ENCODE data around the gene FUT7. TPM values are rescaled to one million over a fixed set of nuclear protein-coding genes. Genes with fewer than 3 reads are reported as not detected.

FUT7 gene
- total and polyA plus RNA-seq, 2 of the 13 experiments (the other 11 are each of a cell fraction or from before 2014, with no cell fraction given), result 0.05 TPM; not detected in 1

DNA sequence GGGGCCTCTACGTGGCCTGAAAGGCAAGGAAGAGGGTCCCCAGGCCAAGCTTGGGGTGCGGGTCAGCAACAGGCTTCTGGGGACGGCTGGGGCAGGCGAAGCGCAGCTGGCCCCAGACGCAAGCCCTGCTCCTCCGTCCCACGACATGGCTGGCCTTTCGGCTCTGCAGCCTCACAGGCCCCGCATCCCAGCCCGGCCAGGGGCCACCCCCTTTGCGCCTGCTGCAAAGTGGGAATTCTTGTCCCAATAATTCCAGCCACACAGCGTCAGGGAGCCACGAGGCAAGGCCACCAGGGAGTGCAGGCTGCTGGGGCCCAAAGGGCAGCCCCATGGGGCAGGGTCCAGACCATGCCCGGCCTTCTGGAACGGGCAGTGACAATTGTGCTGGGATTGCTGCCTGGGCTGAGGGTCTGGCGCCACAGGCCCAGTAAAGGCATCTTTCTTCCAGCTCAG lies 23.1 kb upstream of the FUT7 start (continued):
- TF ChIP-seq, protein P1, sequence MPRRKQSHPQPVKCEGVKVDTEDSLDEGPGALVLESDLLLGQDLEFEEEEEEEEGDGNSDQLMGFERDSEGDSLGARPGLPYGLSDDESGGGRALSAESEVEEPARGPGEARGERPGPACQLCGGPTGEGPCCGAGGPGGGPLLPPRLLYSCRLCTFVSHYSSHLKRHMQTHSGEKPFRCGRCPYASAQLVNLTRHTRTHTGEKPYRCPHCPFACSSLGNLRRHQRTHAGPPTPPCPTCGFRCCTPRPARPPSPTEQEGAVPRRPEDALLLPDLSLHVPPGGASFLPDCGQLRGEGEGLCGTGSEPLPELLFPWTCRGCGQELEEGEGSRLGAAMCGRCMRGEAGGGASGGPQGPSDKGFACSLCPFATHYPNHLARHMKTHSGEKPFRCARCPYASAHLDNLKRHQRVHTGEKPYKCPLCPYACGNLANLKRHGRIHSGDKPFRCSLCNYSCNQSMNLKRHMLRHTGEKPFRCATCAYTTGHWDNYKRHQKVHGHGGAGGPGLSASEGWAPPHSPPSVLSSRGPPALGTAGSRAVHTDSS (CRISPR knock-in tag; conservative IDR thresholded peaks at IDR 0.05), result no peak
- TF ChIP-seq ZNF251 (CRISPR knock-in tag; IDR thresholded peaks at IDR 0.05) (0 out of 2 replicates have a peak, but pooled peaks have one; percentile 12), GABPA (IDR thresholded peaks at IDR 0.05; ENCODE audit: low read depth, low read length) (no peak), GABPA (CRISPR knock-in tag; IDR thresholded peaks at IDR 0.05; ENCODE audit: low read depth) (no peak), YY1 (IDR thresholded peaks at IDR 0.05; ENCODE audit: insufficient read depth, insufficient replicate concordance, low read depth, low read length) (peak; percentile 55), ONECUT2 (CRISPR knock-in tag; IDR thresholded peaks at IDR 0.05) (no peak), ARHGAP35 (CRISPR knock-in tag; IDR thresholded peaks at IDR 0.05; ENCODE audit: borderline replicate concordance) (no peak), ZNF264 (CRISPR knock-in tag; IDR thresholded peaks at IDR 0.05) (peak; percentile 48; the same call in 1 of the 2 replicates), ZNF138 (CRISPR knock-in tag; IDR thresholded peaks at IDR 0.05; ENCODE audit: low read depth) (no peak), SALL2 (CRISPR knock-in tag; IDR thresholded peaks at IDR 0.05) (no peak), RFXAP (CRISPR knock-in tag; IDR thresholded peaks at IDR 0.05; ENCODE audit: borderline replicate concordance) (peak; percentile 51; the same call in 1 of the 2 replicates), BCL6 (CRISPR knock-in tag; IDR thresholded peaks at IDR 0.05) (no peak), CEBPG (CRISPR knock-in tag; IDR thresholded peaks at IDR 0.05) (no peak), HOXD1 (CRISPR knock-in tag; IDR thresholded peaks at IDR 0.05) (no peak), SCMH1 (CRISPR knock-in tag; IDR thresholded peaks at IDR 0.05; ENCODE audit: borderline replicate concordance) (no peak), ZNF326 (CRISPR knock-in tag; IDR thresholded peaks at IDR 0.05; ENCODE audit: borderline replicate concordance) (no peak), ARID2 (CRISPR knock-in tag; IDR thresholded peaks at IDR 0.05; ENCODE audit: borderline replicate concordance) (peak; percentile 95), POLR2G (IDR thresholded peaks at IDR 0.05; ENCODE audit: low read depth, low read length) (peak; percentile 57; the same call in 1 of the 2 replicates), ZNF143 (CRISPR knock-in tag; IDR thresholded peaks at IDR 0.05) (peak; percentile 29), ZNF550 (CRISPR knock-in tag; IDR thresholded peaks at IDR 0.05; ENCODE audit: borderline replicate concordance) (no peak)
- TF ChIP-seq, protein P2, sequence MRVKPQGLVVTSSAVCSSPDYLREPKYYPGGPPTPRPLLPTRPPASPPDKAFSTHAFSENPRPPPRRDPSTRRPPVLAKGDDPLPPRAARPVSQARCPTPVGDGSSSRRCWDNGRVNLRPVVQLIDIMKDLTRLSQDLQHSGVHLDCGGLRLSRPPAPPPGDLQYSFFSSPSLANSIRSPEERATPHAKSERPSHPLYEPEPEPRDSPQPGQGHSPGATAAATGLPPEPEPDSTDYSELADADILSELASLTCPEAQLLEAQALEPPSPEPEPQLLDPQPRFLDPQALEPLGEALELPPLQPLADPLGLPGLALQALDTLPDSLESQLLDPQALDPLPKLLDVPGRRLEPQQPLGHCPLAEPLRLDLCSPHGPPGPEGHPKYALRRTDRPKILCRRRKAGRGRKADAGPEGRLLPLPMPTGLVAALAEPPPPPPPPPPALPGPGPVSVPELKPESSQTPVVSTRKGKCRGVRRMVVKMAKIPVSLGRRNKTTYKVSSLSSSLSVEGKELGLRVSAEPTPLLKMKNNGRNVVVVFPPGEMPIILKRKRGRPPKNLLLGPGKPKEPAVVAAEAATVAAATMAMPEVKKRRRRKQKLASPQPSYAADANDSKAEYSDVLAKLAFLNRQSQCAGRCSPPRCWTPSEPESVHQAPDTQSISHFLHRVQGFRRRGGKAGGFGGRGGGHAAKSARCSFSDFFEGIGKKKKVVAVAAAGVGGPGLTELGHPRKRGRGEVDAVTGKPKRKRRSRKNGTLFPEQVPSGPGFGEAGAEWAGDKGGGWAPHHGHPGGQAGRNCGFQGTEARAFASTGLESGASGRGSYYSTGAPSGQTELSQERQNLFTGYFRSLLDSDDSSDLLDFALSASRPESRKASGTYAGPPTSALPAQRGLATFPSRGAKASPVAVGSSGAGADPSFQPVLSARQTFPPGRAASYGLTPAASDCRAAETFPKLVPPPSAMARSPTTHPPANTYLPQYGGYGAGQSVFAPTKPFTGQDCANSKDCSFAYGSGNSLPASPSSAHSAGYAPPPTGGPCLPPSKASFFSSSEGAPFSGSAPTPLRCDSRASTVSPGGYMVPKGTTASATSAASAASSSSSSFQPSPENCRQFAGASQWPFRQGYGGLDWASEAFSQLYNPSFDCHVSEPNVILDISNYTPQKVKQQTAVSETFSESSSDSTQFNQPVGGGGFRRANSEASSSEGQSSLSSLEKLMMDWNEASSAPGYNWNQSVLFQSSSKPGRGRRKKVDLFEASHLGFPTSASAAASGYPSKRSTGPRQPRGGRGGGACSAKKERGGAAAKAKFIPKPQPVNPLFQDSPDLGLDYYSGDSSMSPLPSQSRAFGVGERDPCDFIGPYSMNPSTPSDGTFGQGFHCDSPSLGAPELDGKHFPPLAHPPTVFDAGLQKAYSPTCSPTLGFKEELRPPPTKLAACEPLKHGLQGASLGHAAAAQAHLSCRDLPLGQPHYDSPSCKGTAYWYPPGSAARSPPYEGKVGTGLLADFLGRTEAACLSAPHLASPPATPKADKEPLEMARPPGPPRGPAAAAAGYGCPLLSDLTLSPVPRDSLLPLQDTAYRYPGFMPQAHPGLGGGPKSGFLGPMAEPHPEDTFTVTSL (CRISPR knock-in tag; IDR thresholded peaks at IDR 0.05; ENCODE audit: borderline replicate concordance), result no peak
- TF ChIP-seq, protein P3, sequence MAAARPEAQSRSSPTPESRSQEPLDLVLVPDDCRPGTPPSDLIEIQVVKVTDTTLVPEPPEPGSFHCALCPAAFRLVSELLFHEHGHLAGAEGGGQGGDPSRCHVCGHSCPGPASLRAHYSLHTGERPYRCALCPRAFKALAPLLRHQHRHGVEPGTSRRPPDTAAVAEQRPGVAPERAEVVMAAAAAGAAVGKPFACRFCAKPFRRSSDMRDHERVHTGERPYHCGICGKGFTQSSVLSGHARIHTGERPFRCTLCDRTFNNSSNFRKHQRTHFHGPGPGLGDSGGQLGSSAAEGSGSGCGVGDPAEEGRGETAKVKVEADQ (CRISPR knock-in tag; IDR thresholded peaks at IDR 0.05; ENCODE audit: borderline replicate concordance), result no peak
- TF ChIP-seq, protein P4, sequence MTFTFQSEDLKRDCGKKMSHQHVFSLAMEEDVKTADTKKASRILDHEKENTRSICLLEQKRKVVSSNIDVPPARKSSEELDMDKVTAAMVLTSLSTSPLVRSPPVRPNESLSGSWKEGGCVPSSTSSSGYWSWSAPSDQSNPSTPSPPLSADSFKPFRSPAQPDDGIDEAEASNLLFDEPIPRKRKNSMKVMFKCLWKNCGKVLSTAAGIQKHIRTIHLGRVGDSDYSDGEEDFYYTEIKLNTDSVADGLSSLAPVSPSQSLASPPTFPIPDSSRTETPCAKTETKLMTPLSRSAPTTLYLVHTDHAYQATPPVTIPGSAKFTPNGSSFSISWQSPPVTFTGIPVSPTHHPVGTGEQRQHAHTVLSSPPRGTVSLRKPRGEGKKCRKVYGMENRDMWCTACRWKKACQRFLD (CRISPR knock-in tag; IDR thresholded peaks at IDR 0.05; ENCODE audit: borderline replicate concordance), result no peak
